Measurements from ENCODE around the gene HSDL1.

HSDL1 gene

DNA sequence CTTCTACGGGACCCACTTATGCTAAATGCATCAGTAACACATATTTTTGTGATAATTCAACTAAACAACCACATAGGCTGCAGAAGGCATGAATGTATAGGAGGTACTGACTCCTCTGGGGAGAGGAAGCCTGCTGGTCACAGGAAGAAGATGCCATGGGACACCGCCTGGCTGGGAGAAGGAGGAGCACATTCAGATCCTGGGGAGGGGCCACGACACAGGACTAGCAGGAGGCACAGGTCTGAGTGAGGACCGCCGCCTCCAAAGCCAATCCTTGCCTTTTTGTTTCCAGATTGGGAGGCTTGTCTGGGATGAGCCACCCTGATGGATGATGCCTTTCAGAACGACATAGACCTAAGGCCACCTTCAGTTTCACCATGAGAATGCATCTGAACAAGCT lies 62.9 kb downstream of the HSDL1 start:
- no peak for DNase-seq (ENCODE audit: low read depth)

GRCh38 chr16:84081446-84081989 lies 63.5 kb downstream of the HSDL1 start:
- DNase-seq (ENCODE audit: low read depth): no peak

GRCh38 chr16:84080813-84081212 lies 64.2 kb downstream of the HSDL1 start:
- no peak for DNase-seq (ENCODE audit: low read depth)

- DNase-seq (ENCODE audit: low read depth): no peak
Measured at GRCh38 chr16:84080378-84080777, 64.6 kb downstream of the HSDL1 start.

DNA sequence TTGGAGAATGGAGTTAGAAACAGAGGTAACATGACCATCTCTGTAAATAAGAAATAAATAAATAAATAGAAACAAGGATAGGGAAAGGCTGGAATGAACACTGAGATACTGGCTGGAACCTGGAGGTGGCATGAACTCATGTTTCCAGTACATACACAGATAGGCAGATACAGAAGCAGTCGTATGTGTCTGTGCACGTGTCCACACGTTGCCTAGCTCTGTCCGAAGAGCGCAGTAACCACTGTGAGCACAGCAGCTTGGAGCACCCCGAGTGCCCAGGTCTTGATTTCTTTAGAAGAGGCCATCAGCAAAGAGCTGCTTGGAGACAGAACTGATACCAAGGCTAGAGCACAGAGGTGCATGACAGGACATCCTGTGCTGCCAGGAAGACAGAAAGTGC lies 65.3 kb downstream of the HSDL1 start:
- no peak for DNase-seq (ENCODE audit: low read depth)

DNA sequence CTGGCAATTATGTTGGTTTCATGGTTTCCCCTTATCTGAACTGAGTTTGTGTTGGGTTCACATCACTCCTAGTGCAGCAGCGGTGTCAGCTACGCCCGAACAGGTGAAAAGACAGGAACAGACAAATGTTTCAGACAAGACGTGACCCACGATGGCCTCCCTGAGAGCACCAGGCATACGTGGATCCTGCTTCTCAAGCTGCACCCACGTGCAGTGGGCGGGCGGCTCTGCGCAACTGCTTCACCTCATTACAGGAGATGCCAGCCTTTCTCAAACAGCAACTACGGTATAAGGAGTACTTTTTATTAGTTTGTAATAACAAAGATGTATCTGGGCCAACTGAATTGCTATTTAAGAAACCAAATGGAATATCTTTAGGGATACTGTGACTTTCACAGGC lies 69.6 kb downstream of the HSDL1 start:
- no peak for DNase-seq (ENCODE audit: low read depth)

- DNase-seq (ENCODE audit: low read depth): no peak
Measured at GRCh38 chr16:84074721-84075120, 70.3 kb downstream of the HSDL1 start.

All from stimulated activated CD8-positive, alpha-beta memory T cell treated with anti-CD3 and anti-CD28 coated beads, Interleukin-15, amount 100 ng/mL, for 24 hours (primary cell).